Measurements from ENCODE around the gene WASHC4.

GRCh38 chr12:105177208-105177607, 69.7 kb downstream of the WASHC4 start:
- TF ChIP-seq RAD21 (IDR thresholded peaks at IDR 0.05; ENCODE audit: low read length) (no peak), CTCF (IDR thresholded peaks at IDR 0.05) (no peak)

Measured in SK-N-SH (cell line).